Hematopoietic multipotent progenitor cell treated with erythropoietin and hydrocortisone succinate and interleukin-3 and kit ligand, for 8 days (in vitro differentiated cells): ENCODE data around the gene ZG16.
A peak's percentile ranks its signal among the peaks of the same experiment; 100 is the strongest.

Experiments used
- DNase-seq: peaks from one replicate; pipeline ENCODE4 v3.0.0-alpha.2; 2015

Gene ZG16

GRCh38 chr16:29810699-29811169, 32.7 kb downstream of the ZG16 start:
- DNase-seq = no peak

DNA sequence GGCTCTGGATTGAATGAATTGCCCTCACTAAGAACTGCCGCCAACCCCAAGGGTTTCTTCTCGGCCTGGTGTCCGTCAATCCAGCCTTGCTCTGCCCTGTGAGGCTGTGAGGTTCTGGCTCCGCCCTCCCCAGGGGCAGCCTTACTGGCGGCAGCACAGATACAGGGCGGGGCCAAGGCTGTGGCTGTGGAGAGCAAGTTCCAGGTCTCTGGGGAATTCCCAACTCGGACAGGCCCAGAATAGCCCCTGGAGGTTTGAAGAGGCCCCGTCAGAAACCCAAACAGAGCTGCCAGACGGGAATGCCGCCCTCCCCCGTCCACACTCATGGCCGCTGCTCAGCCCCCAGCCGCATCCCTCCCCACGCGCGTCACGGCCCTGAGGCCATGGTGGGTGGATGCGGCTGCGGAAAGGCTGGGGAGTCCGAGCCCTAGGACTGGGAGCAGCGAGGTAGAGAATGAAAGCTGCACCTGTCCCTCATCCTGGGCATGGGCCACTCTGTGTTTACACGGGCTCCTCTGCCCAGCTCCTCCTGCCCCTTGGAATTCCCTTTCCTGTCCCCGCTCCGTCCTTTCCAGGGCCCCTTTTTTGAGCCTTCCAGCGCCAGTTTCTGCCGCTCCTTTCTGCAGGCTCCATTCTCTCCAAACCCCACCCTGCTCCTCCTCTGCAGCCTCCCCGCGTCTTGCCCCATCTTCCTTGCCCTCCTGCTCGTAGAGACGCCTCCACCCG, 33.3 kb downstream of the ZG16 start:
- peak; percentile 89 for DNase-seq

DNA sequence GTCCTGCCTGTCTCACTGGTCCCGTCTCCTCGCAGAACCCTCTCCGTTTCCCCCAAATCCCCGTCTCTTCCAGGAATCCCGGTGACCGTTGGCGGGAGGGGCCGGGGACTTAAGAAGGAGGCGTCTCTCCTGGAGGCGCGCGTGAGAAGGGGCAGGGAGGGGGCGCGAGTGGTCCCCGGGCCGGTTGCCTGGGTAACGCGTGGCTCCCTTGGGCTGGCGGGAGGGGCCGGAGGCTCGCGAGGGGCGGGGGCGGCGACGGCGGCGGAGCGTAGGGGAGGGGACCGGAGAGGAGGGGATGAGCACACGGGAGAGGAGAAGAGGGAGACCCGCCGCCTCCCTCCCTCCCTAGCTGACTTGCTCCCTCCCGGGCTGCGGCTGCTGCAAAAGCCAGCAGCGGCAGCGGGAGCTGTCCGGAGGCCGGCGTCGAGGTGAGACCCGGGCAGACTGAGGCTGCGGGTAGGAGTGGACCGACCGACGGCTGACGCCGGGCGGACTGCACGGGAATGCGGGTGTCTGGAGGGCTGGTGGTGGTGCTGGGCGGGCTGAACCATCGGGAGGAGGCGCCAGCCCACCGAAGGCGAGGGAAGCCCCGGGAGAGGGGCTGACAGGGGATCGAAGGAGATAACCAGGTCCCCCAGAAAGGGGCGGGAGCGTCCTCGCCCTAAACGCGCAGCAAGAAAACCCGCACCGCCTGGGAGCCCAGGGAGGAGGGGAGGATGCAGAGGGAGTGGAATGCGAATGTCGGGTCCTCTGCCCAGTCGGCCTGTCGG, 34.0 kb downstream of the ZG16 start, which contains the start of gene PRRT2:
Gene PRRT2 (plus strand): TSS at position 298 of the 770 bp plus-strand sequence. CDS start 862 bp downstream, outside the sequence.
- peak; percentile 52 for DNase-seq

DNA sequence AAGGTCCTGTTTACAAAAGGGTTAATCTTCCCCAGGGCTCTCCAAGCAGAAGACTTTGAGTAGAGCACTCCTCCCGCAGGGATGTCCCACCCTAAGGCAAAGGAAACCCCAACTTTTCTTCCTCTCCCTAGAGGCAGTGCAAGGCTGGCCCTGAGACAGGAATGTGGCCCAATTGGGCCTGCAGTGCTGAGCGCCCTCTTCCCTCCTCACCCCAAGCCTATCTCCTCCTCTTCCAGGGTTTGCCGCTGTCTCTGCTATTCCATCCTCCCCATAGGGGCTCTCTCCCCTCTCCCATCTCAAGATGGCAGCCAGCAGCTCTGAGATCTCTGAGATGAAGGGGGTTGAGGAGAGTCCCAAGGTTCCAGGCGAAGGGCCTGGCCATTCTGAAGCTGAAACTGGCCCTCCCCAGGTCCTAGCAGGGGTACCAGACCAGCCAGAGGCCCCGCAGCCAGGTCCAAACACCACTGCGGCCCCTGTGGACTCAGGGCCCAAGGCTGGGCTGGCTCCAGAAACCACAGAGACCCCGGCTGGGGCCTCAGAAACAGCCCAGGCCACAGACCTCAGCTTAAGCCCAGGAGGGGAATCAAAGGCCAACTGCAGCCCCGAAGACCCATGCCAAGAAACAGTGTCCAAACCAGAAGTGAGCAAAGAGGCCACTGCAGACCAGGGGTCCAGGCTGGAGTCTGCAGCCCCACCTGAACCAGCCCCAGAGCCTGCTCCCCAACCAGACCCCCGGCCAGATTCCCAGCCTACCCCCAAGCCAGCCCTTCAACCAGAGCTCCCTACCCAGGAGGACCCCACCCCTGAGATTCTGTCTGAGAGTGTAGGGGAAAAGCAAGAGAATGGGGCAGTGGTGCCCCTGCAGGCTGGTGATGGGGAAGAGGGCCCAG, 34.9 kb downstream of the ZG16 start:
- no peak for DNase-seq

GRCh38 chr16:29813644-29814562, 35.8 kb downstream of the ZG16 start:
- DNase-seq = no peak

GRCh38 chr16:29814592-29814991, 36.5 kb downstream of the ZG16 start:
- no peak for DNase-seq

DNA sequence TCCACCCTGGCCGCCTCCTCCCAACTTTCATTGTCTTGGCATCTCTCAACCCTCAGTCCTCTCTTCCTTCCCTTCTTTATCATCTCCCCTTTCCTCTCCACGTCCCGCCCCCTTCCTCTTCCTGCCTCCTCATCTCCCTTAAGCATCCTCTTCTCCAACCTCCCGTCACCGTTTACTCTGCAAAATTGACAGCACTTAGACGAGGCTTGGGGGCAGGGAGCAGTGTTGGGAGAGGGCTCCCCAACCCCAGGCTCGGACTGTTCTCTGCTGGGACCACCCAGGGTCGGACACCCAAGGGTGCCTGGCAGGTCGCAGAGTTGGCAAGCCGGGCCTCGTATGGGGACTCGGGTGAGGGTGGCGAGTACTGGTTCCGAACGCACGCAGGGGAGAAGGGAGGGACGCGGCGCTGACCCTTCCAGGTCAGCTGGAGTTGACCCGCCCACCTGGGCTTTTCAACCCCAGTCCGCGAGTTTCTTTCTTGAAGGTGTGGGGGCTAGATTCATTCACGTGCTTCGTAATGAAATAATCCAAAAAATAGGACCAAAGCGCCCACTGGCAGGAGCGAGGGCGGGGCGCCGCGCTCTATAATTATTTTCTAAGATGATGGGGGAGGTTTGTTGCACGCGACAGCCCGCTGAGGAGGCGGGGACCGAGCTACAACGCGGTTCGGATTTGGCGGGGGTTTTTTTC, 37.1 kb downstream of the ZG16 start:
- DNase-seq = no peak

DNA sequence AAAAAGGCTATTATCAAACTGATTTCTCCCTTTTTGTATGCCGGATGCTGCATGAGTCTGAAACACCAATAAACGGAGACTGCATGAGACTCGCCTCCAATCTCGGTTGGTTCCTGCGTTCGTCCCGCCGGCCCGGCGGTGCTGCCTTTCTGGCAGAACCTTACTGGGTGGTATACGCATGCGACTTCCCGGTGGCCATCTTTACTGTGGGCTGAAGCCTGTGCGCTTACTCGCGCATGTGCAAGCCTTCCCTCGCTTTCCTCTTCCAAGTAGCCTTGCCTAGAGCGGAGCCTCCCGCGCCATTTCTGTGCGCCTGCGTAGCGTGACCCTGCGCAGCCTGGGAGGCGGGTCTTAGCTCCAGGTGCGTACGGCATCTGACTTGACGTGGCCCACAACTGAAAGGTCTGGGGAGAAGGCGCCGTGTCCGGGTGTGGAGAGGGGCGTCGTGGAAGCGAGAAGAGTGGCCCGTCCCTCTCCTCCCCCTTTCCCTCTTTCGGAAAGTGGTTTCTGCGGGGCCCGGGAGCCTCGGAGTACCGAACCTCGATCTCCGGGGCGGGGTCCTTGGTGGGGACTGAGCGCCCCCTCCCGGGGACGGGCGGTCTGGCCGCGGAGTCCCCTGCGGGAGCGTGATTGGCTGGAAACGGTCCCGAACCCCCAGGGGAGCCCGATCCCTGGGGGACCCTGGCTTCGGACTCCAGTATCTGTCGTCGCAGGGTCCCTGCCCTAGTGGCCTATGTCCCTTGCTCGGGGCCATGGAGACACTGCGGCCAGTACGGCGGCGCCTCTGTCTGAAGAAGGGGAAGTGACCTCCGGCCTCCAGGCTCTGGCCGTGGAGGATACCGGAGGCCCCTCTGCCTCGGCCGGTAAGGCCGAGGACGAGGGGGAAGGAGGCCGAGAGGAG, 38.0 kb downstream of the ZG16 start, which contains the start of gene PAGR1:
Gene PAGR1 (plus strand): TSS at position 360 of the 901 bp plus-strand sequence. CDS start 374 bp downstream, at position 734.
- peak; percentile 98 for DNase-seq

- DNase-seq = peak; percentile 68
These were observed 38.8 kb downstream of the ZG16 start for GRCh38 chr16:29816694-29817441.

DNA sequence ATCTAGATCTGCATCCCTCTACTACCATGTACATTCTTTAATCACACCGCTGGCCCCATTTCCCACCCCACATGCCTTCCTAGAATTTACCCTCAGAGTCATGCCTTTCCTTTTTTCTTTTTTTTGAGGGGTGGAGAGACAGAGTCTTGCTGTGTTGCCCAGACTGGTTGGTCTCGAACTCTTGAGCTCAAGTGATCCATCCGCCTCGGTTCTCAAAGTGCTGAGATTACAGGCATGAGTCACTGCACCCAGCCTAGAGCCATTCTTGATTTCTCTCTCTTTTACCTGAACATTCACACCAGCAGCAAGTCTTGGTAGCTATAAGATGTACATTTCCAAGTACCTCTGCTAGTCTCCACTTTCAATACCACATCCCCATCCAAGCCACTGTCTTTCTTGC, 40.0 kb downstream of the ZG16 start:
- no peak for DNase-seq

GRCh38 chr16:29819506-29819905, 41.5 kb downstream of the ZG16 start:
- DNase-seq = no peak

DNA sequence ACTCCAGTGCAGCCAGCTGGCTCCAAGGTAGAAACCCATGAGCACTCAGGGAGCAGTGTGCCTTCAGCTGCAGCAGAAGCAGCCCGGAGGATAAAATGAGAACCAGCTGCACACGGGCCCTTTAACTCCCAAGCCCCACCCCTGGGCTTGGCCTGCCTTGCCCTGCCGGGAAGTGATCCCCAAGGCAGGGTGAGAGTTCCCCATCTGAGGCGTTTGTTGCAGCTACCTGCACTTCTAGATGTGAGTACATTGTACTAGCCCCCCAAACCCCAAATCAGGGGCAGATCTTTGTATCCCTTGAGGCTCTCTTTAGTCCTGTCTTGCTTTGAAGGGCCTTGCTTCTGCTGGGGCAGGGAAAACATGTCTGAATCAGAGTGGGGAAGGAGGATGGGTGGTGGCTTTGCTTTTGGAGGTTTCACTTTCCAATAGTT, 42.2 kb downstream of the ZG16 start, which contains the start of gene MVP:
Gene MVP (plus strand): TSS at position 192 of the 431 bp plus-strand sequence. CDS start 10,088 bp downstream, outside the sequence.
- peak; percentile 54 for DNase-seq

DNA sequence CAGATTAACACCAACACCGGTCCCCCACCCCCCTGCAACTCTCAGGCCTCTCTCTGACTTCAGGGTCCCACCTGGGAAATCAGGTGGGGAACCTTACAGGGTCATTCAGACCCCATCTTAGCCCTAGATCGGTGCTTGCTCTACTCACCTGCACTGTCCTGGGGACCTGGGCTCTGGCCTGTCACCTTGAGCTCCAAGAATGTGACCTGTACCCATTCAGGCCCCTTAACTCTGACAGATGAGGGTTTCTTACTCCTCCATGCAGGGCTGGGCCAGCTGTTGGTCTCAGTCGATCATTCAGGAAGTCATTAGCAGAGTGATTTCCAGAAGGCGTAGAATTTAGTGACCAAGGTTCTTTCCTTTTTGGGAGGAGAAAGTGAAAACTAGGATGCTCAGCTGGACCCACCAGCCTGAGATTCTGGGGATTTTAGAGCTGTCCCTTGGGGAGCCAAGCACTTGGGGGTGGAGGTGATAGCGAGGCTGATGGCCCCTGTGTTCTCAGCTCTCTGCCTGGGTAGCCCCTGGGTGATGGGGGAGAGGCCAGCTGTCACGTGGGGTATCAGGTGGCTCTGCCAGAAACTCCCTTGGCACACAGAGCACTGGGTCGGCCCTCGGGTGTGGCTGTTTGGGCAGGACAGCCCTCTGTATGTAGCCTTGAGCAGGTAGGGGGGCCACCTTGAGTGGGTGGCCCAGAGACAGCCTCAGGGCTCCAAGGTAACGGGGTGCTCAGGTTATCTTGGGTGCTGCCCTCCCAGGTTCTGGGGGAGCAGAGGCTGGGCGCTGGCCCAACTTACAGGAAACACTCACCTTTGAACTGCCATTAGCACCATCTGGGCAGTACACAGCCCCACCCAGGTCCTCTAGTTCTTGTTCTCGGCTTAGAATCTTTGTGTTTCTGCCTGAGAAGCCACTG, 42.9 kb downstream of the ZG16 start:
- no peak for DNase-seq

DNA sequence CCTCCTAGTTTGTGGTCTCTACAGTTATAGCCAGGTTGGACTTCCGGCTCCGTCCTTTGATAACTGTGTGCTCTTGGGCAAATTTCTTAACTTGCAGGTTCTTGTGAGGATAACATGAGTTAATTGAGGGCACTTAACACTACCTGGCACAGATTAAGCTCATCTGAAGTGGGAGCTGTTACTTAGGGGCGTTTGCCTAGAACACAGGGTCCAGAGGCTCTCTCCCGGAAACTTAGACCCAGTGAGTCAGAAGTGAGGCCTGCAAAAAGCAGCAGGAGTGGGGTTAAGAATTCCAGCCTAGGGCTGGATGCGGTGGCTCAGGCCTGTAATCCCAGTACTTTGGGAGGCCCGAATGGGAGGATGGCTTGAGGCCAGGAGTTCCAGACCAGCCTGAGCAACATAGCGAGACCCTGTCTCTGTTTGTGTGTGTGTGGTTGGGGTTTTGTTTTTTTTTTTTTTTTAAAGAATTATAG, 43.6 kb downstream of the ZG16 start:
- no peak for DNase-seq

DNA sequence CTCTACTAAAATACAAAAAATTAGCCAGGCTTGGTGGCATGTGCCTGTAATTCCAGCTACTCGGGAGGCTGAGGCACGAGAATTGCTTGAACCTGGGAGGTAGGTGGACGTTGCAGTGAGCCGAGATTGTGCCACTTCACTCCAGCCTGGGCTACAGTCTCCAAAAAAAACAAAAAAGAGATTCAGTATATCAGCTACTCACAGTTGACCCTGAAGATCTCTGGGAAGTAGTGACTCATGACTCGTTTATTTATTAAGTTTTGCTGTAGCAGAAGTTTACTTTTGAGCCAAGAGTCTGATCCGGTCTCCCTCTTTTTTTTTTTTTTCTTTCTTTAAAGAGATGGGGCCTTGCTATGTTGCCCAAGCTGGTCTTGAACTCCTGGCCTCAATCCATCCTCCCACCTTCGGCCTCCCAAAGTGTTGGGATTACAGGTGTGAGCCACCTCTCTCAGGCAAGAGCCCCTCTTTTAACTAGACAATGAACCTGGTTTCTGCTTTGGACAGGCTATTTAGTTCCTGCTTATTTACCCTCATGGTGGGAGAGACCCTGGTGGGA, 46.6 kb downstream of the ZG16 start:
- no peak for DNase-seq

GRCh38 chr16:29825145-29826044, 47.3 kb downstream of the ZG16 start:
- no peak for DNase-seq
